Measurements from ENCODE around the gene MRPS14. TPM values are rescaled to one million over a fixed set of nuclear protein-coding genes. Genes with fewer than 3 reads are reported as not detected.
A peak's percentile ranks its signal among the peaks of the same experiment; 100 is the strongest.

MRPS14 gene
- total RNA-seq, 1 donor from 2014 or later, result 20.3 TPM

DNA sequence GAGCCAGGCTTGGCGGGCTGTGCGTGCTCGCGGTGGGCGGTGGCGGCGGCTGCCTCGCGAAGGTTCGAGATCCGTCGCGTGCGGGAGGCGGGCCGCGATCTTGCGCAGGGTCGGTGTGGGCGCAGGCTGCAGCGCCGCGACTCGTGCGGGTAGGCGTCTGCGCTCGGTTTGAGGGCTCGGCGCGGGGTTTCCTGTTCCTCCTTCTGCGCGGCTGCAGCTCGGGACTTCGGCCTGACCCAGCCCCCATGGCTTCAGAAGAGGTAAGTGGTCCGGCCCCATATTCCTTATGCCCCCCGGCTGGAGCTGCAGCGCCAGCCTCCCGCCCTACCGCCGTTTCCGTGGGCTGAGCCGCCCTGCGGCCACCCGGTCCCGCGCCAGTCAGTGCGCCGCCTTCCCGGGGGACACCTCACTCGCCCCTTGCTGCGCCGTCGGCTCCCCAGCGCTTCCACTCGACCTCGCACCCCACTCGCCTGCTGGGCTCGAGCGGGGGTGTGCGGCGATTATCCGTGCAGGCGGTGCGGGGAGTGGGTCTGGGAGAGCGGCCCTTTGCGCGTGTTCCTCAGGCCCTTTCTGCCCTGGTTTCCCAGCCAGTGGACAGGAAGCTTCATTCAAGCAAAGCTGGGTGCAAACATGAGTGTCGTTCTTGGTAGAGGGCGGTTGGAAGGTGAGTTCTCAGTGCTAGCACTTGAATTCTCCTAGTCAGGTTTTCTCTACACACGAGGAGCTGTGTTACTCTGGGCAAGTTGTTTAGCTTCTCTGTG is 23.1 kb downstream of the MRPS14 start, which contains the start of gene CACYBP:
CACYBP (plus strand) TSS at position 12 of the 761 bp plus-strand sequence; CDS start at position 246, 234 bp downstream.
- Histone ChIP-seq H4K20me1 (ENCODE audit: insufficient read depth, low read length) (peaks cover 16% of the 10 kb centered on the region), H2AFZ (ENCODE audit: low read depth, low read length) (peak within 1 kb of the TSS; percentile 93), H3K9ac (ENCODE audit: low read length) (peak within 1 kb of the TSS; percentile 99), H3K36me3 (ENCODE audit: insufficient read depth, low read length) (no peaks in the 10 kb centered on the region), H3K4me3 (ENCODE audit: insufficient read depth, low read depth, low read length) (peak within 1 kb of the TSS; percentile 97), H3K79me2 (ENCODE audit: insufficient read depth, low read length) (peaks cover 52% of the 10 kb centered on the region), H3K9me3 (ENCODE audit: insufficient read depth, low read depth, low read length) (no peaks in the 10 kb centered on the region), H3K27ac (ENCODE audit: low read depth, low read length) (peak within 1 kb of the TSS; percentile 100), H3K4me1 (ENCODE audit: insufficient read depth, low read length) (peaks cover 21% of the 10 kb centered on the region), H3K27me3 (ENCODE audit: insufficient read depth, low read length) (no peaks in the 10 kb centered on the region), H3K4me2 (ENCODE audit: low read length) (peak within 1 kb of the TSS; percentile 96)
- no peak for TF ChIP-seq EZH2 (IDR thresholded peaks at IDR 0.05; ENCODE audit: insufficient read depth, low read length)
- TF ChIP-seq, protein P1, sequence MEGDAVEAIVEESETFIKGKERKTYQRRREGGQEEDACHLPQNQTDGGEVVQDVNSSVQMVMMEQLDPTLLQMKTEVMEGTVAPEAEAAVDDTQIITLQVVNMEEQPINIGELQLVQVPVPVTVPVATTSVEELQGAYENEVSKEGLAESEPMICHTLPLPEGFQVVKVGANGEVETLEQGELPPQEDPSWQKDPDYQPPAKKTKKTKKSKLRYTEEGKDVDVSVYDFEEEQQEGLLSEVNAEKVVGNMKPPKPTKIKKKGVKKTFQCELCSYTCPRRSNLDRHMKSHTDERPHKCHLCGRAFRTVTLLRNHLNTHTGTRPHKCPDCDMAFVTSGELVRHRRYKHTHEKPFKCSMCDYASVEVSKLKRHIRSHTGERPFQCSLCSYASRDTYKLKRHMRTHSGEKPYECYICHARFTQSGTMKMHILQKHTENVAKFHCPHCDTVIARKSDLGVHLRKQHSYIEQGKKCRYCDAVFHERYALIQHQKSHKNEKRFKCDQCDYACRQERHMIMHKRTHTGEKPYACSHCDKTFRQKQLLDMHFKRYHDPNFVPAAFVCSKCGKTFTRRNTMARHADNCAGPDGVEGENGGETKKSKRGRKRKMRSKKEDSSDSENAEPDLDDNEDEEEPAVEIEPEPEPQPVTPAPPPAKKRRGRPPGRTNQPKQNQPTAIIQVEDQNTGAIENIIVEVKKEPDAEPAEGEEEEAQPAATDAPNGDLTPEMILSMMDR (IDR thresholded peaks at IDR 0.05; ENCODE audit: insufficient read depth, low read depth, low read length), result no peak
- H3K4me3 Mint-ChIP-seq (ENCODE audit: unreplicated experiment), result no peak within 1 kb of the TSS
- FAIRE-seq, result no peak
- DNase-seq (ENCODE audit: low read depth), result peak; percentile 18
- no peaks in the 10 kb centered on the region for H3K27me3 Mint-ChIP-seq (ENCODE audit: low read depth, unreplicated experiment)
- H3K36me3 Mint-ChIP-seq (ENCODE audit: low read depth, unreplicated experiment), result no peaks in the 10 kb centered on the region
- no peaks in the 10 kb centered on the region for H3K9me3 Mint-ChIP-seq (ENCODE audit: unreplicated experiment)
- peak within 1 kb of the TSS; percentile 87 for H3K27ac Mint-ChIP-seq (ENCODE audit: unreplicated experiment)
- H3K4me1 Mint-ChIP-seq (ENCODE audit: low read depth, unreplicated experiment), result peaks cover 13% of the 10 kb centered on the region

DNA sequence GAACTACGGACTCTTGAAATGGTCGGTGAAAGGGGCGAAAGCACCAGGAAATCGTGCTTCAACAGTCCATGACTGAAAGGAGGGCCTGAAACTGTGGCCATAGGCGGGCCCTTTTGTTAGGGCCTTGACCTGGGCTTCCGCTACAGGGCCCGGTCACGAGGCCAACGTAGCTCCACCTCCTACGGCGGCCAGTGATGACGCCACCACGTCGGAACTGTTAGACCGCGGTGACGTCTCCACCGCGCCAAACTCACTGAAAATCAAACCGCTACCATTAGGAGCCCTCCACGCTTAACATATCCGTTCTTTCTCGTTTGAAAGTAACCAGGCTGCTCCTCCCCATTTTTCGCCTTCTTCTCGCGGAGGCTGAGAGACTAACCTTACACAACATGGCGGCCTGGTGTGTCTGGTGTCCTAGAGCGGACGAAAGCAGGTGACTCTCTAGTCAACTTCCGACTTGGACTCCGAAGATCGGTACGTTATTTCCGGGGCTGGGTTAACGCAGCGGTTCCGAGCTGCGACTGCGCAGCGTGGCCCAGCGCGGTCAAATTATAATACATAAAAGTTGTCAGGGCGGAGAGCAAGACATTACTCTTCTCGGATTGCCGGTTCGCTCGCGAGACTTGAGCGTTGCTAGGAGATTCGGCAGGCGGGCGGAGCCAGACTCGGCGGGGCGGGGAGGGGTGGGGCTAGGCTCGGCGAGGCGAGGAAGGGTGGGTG is 23.8 kb downstream of the MRPS14 start:
- no peaks in the 10 kb centered on the region for H3K27me3 Mint-ChIP-seq (ENCODE audit: low read depth, unreplicated experiment)
- Histone ChIP-seq H3K4me3 (ENCODE audit: insufficient read depth, low read depth, low read length) (peak overlapping the region; percentile 97), H3K4me1 (ENCODE audit: insufficient read depth, low read length) (peaks cover 19% of the 10 kb centered on the region), H3K9me3 (ENCODE audit: insufficient read depth, low read depth, low read length) (no peaks in the 10 kb centered on the region), H3K4me2 (ENCODE audit: low read length) (peak overlapping the region; percentile 96), H4K20me1 (ENCODE audit: insufficient read depth, low read length) (peaks cover 15% of the 10 kb centered on the region), H3K27me3 (ENCODE audit: insufficient read depth, low read length) (no peaks in the 10 kb centered on the region), H2AFZ (ENCODE audit: low read depth, low read length) (peak overlapping the region; percentile 93), H3K27ac (ENCODE audit: low read depth, low read length) (peak overlapping the region; percentile 100), H3K9ac (ENCODE audit: low read length) (peak overlapping the region; percentile 99), H3K36me3 (ENCODE audit: insufficient read depth, low read length) (no peaks in the 10 kb centered on the region), H3K79me2 (ENCODE audit: insufficient read depth, low read length) (peaks cover 45% of the 10 kb centered on the region)
- no peak overlapping the region for H3K4me3 Mint-ChIP-seq (ENCODE audit: unreplicated experiment)
- peaks cover 12% of the 10 kb centered on the region for H3K4me1 Mint-ChIP-seq (ENCODE audit: low read depth, unreplicated experiment)
- TF ChIP-seq EZH2 (IDR thresholded peaks at IDR 0.05; ENCODE audit: insufficient read depth, low read length), result no peak
- TF ChIP-seq, protein P1 (IDR thresholded peaks at IDR 0.05; ENCODE audit: insufficient read depth, low read depth, low read length), result no peak
- FAIRE-seq, result peak; percentile 52
- no peaks in the 10 kb centered on the region for H3K9me3 Mint-ChIP-seq (ENCODE audit: unreplicated experiment)
- H3K36me3 Mint-ChIP-seq (ENCODE audit: low read depth, unreplicated experiment), result no peaks in the 10 kb centered on the region
- DNase-seq (ENCODE audit: low read depth), result peak; percentile 98
- no peak overlapping the region for H3K27ac Mint-ChIP-seq (ENCODE audit: unreplicated experiment)
